Endothelial cell of umbilical vein (primary cell): ENCODE data around the gene TSPAN10. TPM values are rescaled to one million over a fixed set of nuclear protein-coding genes. Genes with fewer than 3 reads are reported as not detected.

Source experiments
- BruUV-seq: library from RNA; stranded (reverse); fragments of 400-500 nt; replicated peaks from 2 replicates; lab custom pipeline; 2021; lab: Mats Ljungman, UMichigan
- CTCF ChIA-PET: fragments of 300-600, 350-600 bp; sonication (Branson Sonifier 250); formaldehyde crosslinking; loops from one replicate; lab custom pipeline; 2021; ENCODE audit warnings: antibody characterized with exemption, inconsistent platforms; lab: Charles Lee
- POLR2A ChIA-PET: fragments of 300-600, 350-600 bp; sonication (Branson Sonifier 250); formaldehyde crosslinking; loops from one replicate; lab custom pipeline; 2021; ENCODE audit warnings: antibody characterized with exemption, inconsistent platforms; lab: Charles Lee
- DNase-seq: peaks from one replicate; pipeline ENCODE4 v3.0.0-alpha.2; 2011; ENCODE audit warnings: low read depth, low spot score
- FAIRE-seq: peaks from 2 replicates; lab custom pipeline; 2011; peaks lifted over from hg19 to GRCh38; lab: Jason Lieb, UNC
- H2AFZ ChIP-seq: 2 replicates; pipeline ENCODE4 v1.6.0; 2012; ENCODE audit warnings: low read depth, low read length, control low read depth, inconsistent platforms
- H3K27ac ChIP-seq: 2 replicates; pipeline ENCODE4 v1.5.1; 2011; ENCODE audit warnings: low read depth, mild to moderate bottlenecking, control low read depth, low read length, moderate library complexity; ENCODE audit not compliant: insufficient read depth
- H3K27me3 ChIP-seq, 2 experiments: 2 replicates each; pipeline versions ENCODE4 v1.6.0 to v1.6.1; 2011; ENCODE audit warnings: low read length in 2 of 2, mixed read lengths in 1 of 2; ENCODE audit not compliant: control insufficient read depth in 2 of 2, insufficient read depth in 2 of 2
- H3K36me3 ChIP-seq, 2 experiments: 2 replicates in 1 of 2; 3 replicates in 1 of 2; pipeline ENCODE4 v1.5.1; 2011; ENCODE audit warnings: low read length in 2 of 2, mild to moderate bottlenecking in 1 of 2, moderate library complexity in 1 of 2; ENCODE audit not compliant: control insufficient read depth in 2 of 2, insufficient read depth in 2 of 2; ENCODE audit errors: extremely low read depth in 1 of 2
- H3K4me1 ChIP-seq: 3 replicates; pipeline ENCODE4 v1.5.1; 2011; ENCODE audit warnings: mild to moderate bottlenecking, low read length; ENCODE audit not compliant: control insufficient read depth, insufficient read depth; ENCODE audit errors: extremely low read depth
- H3K4me2 ChIP-seq: 2 replicates; pipeline ENCODE4 v1.6.1; 2011; ENCODE audit warnings: low read length, control low read depth, mixed read lengths; ENCODE audit not compliant: insufficient read depth
- H3K4me3 ChIP-seq, 3 experiments: fragments of 200-600 bp in 1 of 3; sonication (generic), shearing (Covaris generic) in 1 of 3; replicated peaks in 1 of 3; 2 replicates each; pipeline ENCODE4 v1.5.1; 2011 to 2016; ENCODE audit warnings: control low read depth in 3 of 3, low read length in 3 of 3, mild to moderate bottlenecking in 2 of 3, inconsistent platforms in 1 of 3, low read depth in 1 of 3, moderate library complexity in 1 of 3; ENCODE audit not compliant: insufficient read depth in 1 of 3
- H3K79me2 ChIP-seq: 2 replicates; pipeline ENCODE4 v1.6.0; 2012; ENCODE audit warnings: low read length, inconsistent platforms; ENCODE audit not compliant: control insufficient read depth, insufficient read depth
- H3K9ac ChIP-seq: replicated peaks from 2 replicates; pipeline ENCODE3; 2011; ENCODE audit warnings: low read length, control low read depth; ENCODE audit not compliant: insufficient read depth; ENCODE audit errors: extremely low read depth
- H3K9me1 ChIP-seq: replicated peaks from 3 replicates; pipeline ENCODE4 v1.6.0; 2011; ENCODE audit warnings: mild to moderate bottlenecking, low read length; ENCODE audit not compliant: control insufficient read depth, insufficient read depth; ENCODE audit errors: extremely low read depth
- H3K9me3 ChIP-seq: replicated peaks from 2 replicates; pipeline ENCODE4 v1.5.1; 2012; ENCODE audit warnings: low read length, inconsistent platforms; ENCODE audit not compliant: control insufficient read depth, insufficient read depth
- H4K20me1 ChIP-seq: replicated peaks from 2 replicates; pipeline ENCODE3; 2011; ENCODE audit warnings: mild to moderate bottlenecking, low read length; ENCODE audit not compliant: control insufficient read depth, insufficient read depth; ENCODE audit errors: extremely low read depth
- EZH2 ChIP-seq: IDR thresholded peaks from 2 replicates; pipeline ENCODE4 v1.6.1; 2012; ENCODE audit warnings: borderline replicate concordance, low read depth, mild to moderate bottlenecking, moderate library complexity, low read length, inconsistent platforms; ENCODE audit not compliant: severe bottlenecking
- FOS ChIP-seq: IDR thresholded peaks from 2 replicates; pipeline ENCODE4 v1.6.1; 2011; ENCODE audit warnings: mild to moderate bottlenecking, low read length, moderate library complexity, borderline replicate concordance; ENCODE audit not compliant: insufficient read depth
- JUN ChIP-seq: IDR thresholded peaks from 2 replicates; pipeline ENCODE4 v1.6.1; 2011; ENCODE audit warnings: borderline replicate concordance, low read depth; ENCODE audit not compliant: insufficient read length, insufficient read depth
- POLR2A ChIP-seq: IDR thresholded peaks from 2 replicates; pipeline ENCODE4 v1.6.1; 2012; ENCODE audit warnings: low read depth, mild to moderate bottlenecking, control low read depth, low read length
- POLR2AphosphoS5 ChIP-seq: IDR thresholded peaks from 2 replicates; pipeline ENCODE4 v1.6.1; 2012; ENCODE audit warnings: low read depth, mild to moderate bottlenecking, control low read depth, low read length, moderate library complexity; ENCODE audit not compliant: insufficient read depth
- dilution Hi-C: fragments of 300-500 bp; cut with MboI; formaldehyde crosslinking; loops from one replicate; pipeline ENCODE4 v1.15.0; 2019; ENCODE audit warnings: low sequenced_read_pairs; ENCODE audit not compliant: extremely low pct_ligation_motif_present
- intact Hi-C: fragments of 100-400 bp; cut with micrococcal nuclease; formaldehyde crosslinking; loops from one replicate; pipeline ENCODE4 v1.10.0; 2022
- polyA plus RNA-seq, 4 experiments: library from polyadenylated mRNA; depleted of rRNA in 3 of 4; stranded (reverse) in 3 of 4; unstranded in 1 of 4; fragments of >200 nt; gene quantifications; 2 replicates each; pipeline versions ENCODE4 v1.2.1 to v1.2.3, GENCODE V29; 2011 to 2012; ENCODE audit warnings: missing spikeins in 1 of 4
- total RNA-seq: library from RNA; stranded (reverse); gene quantifications from 2 replicates; pipeline ENCODE4 v1.2.3, GENCODE V29; 2021
- TF ChIP-seq, protein P1 (sequence below): IDR thresholded peaks from 2 replicates; pipeline ENCODE4 v1.6.1; 2011; ENCODE audit not compliant: insufficient read depth, insufficient read length
- TF ChIP-seq, protein P2 (sequence below), 2 donors: IDR thresholded peaks; 1 replicate in 1 of 2; 2 replicates in 1 of 2; pipeline ENCODE4 v1.5.1; 2011; ENCODE audit warnings: low read length in 2 of 2, mild to moderate bottlenecking in 2 of 2, moderate library complexity in 2 of 2, control low read depth in 1 of 2, inconsistent platforms in 1 of 2, low read depth in 1 of 2; ENCODE audit not compliant: insufficient read depth in 1 of 2; ENCODE audit errors: extremely low read depth in 1 of 2

TSPAN10 gene
- total and polyA plus RNA-seq, 2 donors (not counting 3 experiments of a cell fraction or from before 2014, with no cell fraction given), result 0.91 to 1.1 TPM

DNA sequence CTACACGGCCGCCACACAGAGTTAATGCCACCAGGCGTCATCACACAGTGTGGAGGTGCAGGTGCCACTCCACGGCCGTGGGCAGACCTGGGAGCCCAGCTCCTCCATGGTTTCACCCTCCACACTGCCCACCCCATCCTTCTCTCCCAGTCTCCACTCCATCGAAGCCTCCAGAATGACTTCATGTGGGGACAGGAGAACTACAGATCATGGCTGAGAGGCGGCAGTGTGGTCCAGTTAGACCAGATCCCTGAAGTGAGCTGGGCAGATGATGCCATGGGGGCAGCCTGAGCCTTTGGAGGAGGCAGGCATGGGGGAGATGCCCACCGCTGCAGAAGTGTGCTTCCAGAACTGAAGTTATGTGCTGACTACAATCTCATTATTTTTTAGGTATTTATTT is 46.9 kb upstream of the TSPAN10 start:
- H3K27ac ChIP-seq, result no peak overlapping the region
- no peak overlapping the region for H3K4me3 ChIP-seq
- CTCF ChIA-PET, result interaction anchor here (1.2 kb wide), 1 partner anchor 22 kb away, joined by 3 read pairs; no protein-coding TSS in a partner anchor
- H2AFZ ChIP-seq, result no peak overlapping the region
- H3K9me3 ChIP-seq, result no peaks in the 10 kb centered on the region
- intact Hi-C loops, result no loop called here
- TF ChIP-seq POLR2A (no peak), JUN (no peak), POLR2AphosphoS5 (no peak), EZH2 (no peak), FOS (no peak)
- TF ChIP-seq, protein P1, sequence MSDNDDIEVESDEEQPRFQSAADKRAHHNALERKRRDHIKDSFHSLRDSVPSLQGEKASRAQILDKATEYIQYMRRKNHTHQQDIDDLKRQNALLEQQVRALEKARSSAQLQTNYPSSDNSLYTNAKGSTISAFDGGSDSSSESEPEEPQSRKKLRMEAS, result no peak
- TF ChIP-seq, protein P2, sequence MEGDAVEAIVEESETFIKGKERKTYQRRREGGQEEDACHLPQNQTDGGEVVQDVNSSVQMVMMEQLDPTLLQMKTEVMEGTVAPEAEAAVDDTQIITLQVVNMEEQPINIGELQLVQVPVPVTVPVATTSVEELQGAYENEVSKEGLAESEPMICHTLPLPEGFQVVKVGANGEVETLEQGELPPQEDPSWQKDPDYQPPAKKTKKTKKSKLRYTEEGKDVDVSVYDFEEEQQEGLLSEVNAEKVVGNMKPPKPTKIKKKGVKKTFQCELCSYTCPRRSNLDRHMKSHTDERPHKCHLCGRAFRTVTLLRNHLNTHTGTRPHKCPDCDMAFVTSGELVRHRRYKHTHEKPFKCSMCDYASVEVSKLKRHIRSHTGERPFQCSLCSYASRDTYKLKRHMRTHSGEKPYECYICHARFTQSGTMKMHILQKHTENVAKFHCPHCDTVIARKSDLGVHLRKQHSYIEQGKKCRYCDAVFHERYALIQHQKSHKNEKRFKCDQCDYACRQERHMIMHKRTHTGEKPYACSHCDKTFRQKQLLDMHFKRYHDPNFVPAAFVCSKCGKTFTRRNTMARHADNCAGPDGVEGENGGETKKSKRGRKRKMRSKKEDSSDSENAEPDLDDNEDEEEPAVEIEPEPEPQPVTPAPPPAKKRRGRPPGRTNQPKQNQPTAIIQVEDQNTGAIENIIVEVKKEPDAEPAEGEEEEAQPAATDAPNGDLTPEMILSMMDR (IDR thresholded peaks at IDR 0.05; ENCODE audit: extremely low read depth in 1 of 2, insufficient read depth in 1 of 2, low read depth in 1 of 2, low read length in 2 of 2), result no peak
- dilution Hi-C loops, result no loop called here
- FAIRE-seq (no peak), DNase-seq (no peak)
- peaks cover 28 to 52% of the 10 kb centered on the region in 2 experiments for H3K36me3 ChIP-seq
- H3K4me2 ChIP-seq, result no peak overlapping the region
- POLR2A ChIA-PET, result no interaction called here
- H3K9ac ChIP-seq, result no peak overlapping the region
- no peaks in the 10 kb centered on the region for H3K27me3 ChIP-seq
- no peaks in the 10 kb centered on the region for H4K20me1 ChIP-seq
- H3K4me1 ChIP-seq, result no peaks in the 10 kb centered on the region
- no peaks in the 10 kb centered on the region for H3K9me1 ChIP-seq
- peaks cover 3% of the 10 kb centered on the region for H3K79me2 ChIP-seq
- no TSS peak for BruUV-seq
